Adrenal gland (tissue), 12 donors: ENCODE data around the gene PCNX2. TPM values are rescaled to one million over a fixed set of nuclear protein-coding genes. Genes with fewer than 3 reads are reported as not detected.

ENCODE experiments used
- DNase-seq, 7 donors: peaks; one replicate each; pipeline ENCODE4 v3.0.0-alpha.2; 2019 to 2020
- H3K27ac ChIP-seq, 5 donors: fragments of 200-600 bp; sonication (generic) in 4 of 5; 1 replicate in 3 of 5; 2 replicates in 2 of 5; pipeline versions ENCODE4 v1.5.1 to v1.8.0; 2016 to 2020; ENCODE audit warnings: mild to moderate bottlenecking in 1 of 5
- H3K27me3 ChIP-seq: fragments of 200-600 bp; 2 replicates; pipeline ENCODE4 v1.8.0; 2021
- H3K36me3 ChIP-seq, 2 donors: fragments of 200-600 bp; replicated peaks in 1 of 2; 1 replicate in 1 of 2; 2 replicates in 1 of 2; pipeline versions ENCODE4 v1.5.1 to v1.8.0; 2018 to 2022
- H3K4me1 ChIP-seq, 2 donors: fragments of 200-600 bp; replicated peaks in 1 of 2; 1 replicate in 1 of 2; 2 replicates in 1 of 2; pipeline versions ENCODE4 v1.5.1 to v1.8.0; 2018 to 2021
- H3K4me3 ChIP-seq, 4 donors: fragments of 200-600 bp; sonication (generic) in 3 of 4; one replicate each; pipeline ENCODE4 v1.5.1; 2016 to 2018
- H3K9me3 ChIP-seq, 3 donors: fragments of 200-600 bp; sonication (generic) in 1 of 3; replicated peaks in 1 of 3; 1 replicate in 2 of 3; 2 replicates in 1 of 3; pipeline versions ENCODE4 v1.5.1 to v1.8.0; 2016 to 2021
- POLR2A ChIP-seq, 2 donors: fragments of 450-650 bp; IDR thresholded peaks; one replicate each; pipeline ENCODE4 v1.6.1; 2017; ENCODE audit warnings: antibody characterized with exemption in 2 of 2, mild to moderate bottlenecking in 2 of 2, moderate library complexity in 1 of 2
- WGBS, 4 donors: extraction: QIAGEN DNeasy Blood & Tissue Kit in 2 of 4; methylation state at CpG; one replicate each; pipeline versions ENCODE4 v1.1.5 to v1.1.7; 2013 to 2017; 5-methylcytosine and 5-hydroxymethylcytosine counted together
- intact Hi-C, 2 donors: fragments of 100-400 bp; cut with DNase I; formaldehyde crosslinking; loops; one replicate each; pipeline versions ENCODE4 v1.14.1 to v1.15.0; 2022 to 2023
- polyA plus RNA-seq, 3 donors: library from polyadenylated mRNA; stranded (reverse); fragments of 200-250 nt in 2 of 3; fragments of 350-450 nt in 1 of 3; fragmentation: Illumina TruSeq in 1 of 3; extraction: RNeasy Lipid Tissue Mini Kit (QIAGEN cat#74804) in 1 of 3; gene quantifications; one replicate each; pipeline ENCODE4 v1.2.3, GENCODE V29; 2013 to 2014
- total RNA-seq, 9 donors: library from RNA; depleted of rRNA in 4 of 9; stranded (reverse); fragments of >200 nt in 4 of 9; fragments of 120-200 nt in 1 of 9; fragmentation: NEBNext Ultra II Directional in 1 of 9; extraction: Animal tissue kit (Norgen Biotek cat#: 25700) in 1 of 9; gene quantifications; one replicate each; pipeline versions ENCODE4 v1.1.0 to v1.2.4, GENCODE V29; 2013 to 2023
- TF ChIP-seq, protein P1 (sequence below), 6 experiments: fragments of 450-650 bp in 4 of 6; fragments of 200-600 bp in 2 of 6; sonication (generic) in 1 of 6; IDR thresholded peaks; 1 replicate in 5 of 6; 2 replicates in 1 of 6; pipeline versions ENCODE4 v1.5.1 to v1.8.0; 2016 to 2021; ENCODE audit warnings: antibody characterized with exemption in 6 of 6, mild to moderate bottlenecking in 2 of 6, moderate library complexity in 1 of 6
- donor health status: healthy with polysubstance abuse.
- donor health status: Bipolar disorder and iron deficiency.
- donor health status: DM: yes; HTN: yes; CAD: no.
- donor health status: DM: no; HTN: no; CAD: no.
- donor health status: DM: no; HTN: no; CAD: no.
- donor health status: DM: yes; HTN: yes; CAD: no.

The PCNX2 gene
- total and polyA plus RNA-seq, 12 donors: 2.2 to 14.5 (median 5.5) TPM

DNA sequence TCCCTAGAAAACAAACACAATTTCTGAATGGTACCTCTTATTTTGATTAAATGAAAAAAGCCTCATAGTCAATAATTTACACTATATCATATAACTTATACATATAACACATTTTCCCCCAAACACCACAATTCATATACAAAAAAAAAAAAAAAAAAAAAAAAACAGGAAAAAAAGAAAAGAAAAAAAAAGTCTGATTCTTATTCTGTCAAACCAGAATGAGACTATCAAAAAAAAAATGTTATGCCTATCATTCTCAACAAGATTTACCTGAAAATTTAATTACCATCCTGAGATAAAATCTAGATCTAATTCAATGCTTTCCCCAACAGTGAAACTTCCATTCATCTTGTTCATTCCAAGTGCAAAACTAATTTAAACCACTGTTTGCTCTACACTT is 86.8 kb downstream of the PCNX2 start:
- no peak overlapping the region for H3K27ac ChIP-seq
- no peaks in the 10 kb centered on the region for H3K9me3 ChIP-seq
- TF ChIP-seq POLR2A (IDR thresholded peaks at IDR 0.05): no peak
- TF ChIP-seq, protein P1, sequence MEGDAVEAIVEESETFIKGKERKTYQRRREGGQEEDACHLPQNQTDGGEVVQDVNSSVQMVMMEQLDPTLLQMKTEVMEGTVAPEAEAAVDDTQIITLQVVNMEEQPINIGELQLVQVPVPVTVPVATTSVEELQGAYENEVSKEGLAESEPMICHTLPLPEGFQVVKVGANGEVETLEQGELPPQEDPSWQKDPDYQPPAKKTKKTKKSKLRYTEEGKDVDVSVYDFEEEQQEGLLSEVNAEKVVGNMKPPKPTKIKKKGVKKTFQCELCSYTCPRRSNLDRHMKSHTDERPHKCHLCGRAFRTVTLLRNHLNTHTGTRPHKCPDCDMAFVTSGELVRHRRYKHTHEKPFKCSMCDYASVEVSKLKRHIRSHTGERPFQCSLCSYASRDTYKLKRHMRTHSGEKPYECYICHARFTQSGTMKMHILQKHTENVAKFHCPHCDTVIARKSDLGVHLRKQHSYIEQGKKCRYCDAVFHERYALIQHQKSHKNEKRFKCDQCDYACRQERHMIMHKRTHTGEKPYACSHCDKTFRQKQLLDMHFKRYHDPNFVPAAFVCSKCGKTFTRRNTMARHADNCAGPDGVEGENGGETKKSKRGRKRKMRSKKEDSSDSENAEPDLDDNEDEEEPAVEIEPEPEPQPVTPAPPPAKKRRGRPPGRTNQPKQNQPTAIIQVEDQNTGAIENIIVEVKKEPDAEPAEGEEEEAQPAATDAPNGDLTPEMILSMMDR (IDR thresholded peaks at IDR 0.05): no peak
- H3K27me3 ChIP-seq: no peaks in the 10 kb centered on the region
- no peaks in the 10 kb centered on the region for H3K4me1 ChIP-seq
- no peak overlapping the region for H3K4me3 ChIP-seq
- intact Hi-C loops: no loop called here
- H3K36me3 ChIP-seq: no peaks in the 10 kb centered on the region
- no peak for DNase-seq

DNA sequence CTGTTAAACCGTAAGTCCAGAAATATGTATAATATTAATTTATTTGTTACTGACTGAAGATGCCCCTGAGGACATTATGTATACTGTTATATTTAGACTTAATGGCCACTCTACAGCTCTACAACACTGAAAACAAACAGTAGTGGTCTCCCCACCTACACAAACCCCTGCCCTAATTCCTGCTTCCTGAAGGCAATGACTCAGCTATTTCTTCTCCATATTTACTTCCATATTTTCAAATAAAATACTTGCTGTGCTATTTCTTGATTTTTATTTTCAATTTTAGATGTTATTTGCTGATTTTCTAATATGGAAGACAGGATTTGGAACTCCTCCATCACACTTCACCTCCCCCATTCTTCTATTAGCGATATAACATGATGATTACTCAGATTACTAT is 97.6 kb downstream of the PCNX2 start:
- WGBS, 4 donors: 96 to 100% (median 98%) methylated on average over 2 of the region's 2 CpGs
- Histone ChIP-seq H3K9me3 (peaks cover 0 to 10% (median 4%) of the 10 kb centered on the region in 3 donors), H3K4me3 (no peak overlapping the region), H3K27ac (no peak overlapping the region), H3K4me1 (no peaks in the 10 kb centered on the region), H3K27me3 (no peaks in the 10 kb centered on the region), H3K36me3 (no peaks in the 10 kb centered on the region)
- no peak for TF ChIP-seq POLR2A (IDR thresholded peaks at IDR 0.05)
- TF ChIP-seq, protein P1 (IDR thresholded peaks at IDR 0.05): no peak
- intact Hi-C loops: no loop called here
- no peak for DNase-seq

DNA sequence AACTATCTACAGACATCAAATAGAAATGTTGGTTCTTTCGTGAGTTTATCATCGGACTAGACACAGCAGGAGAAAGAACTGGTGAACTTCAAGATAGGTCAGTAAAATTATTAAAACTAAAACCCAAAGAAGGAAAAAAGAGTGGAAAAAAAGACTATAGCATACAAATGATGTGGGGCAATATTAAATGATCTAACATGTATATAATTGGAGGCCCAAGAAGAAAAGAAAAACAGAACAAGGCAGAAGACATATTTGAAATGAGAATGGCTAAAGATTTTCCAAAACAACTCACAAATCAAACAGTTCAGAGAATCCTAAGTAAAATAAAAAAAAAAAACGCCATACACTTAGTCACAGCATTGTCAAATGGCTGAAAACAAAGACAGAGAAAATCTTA is 101.8 kb downstream of the PCNX2 start:
- Histone ChIP-seq H3K9me3 (peaks cover 0 to 10% (median 4%) of the 10 kb centered on the region in 3 donors), H3K27me3 (no peaks in the 10 kb centered on the region), H3K4me1 (no peaks in the 10 kb centered on the region), H3K4me3 (no peak overlapping the region), H3K27ac (no peak overlapping the region), H3K36me3 (no peaks in the 10 kb centered on the region)
- TF ChIP-seq, protein P1 (IDR thresholded peaks at IDR 0.05): no peak
- no peak for TF ChIP-seq POLR2A (IDR thresholded peaks at IDR 0.05)
- DNase-seq: no peak
- WGBS, 4 donors: 86 to 90% (median 89%) methylated on average over 3 of the region's 3 CpGs
- intact Hi-C loops: no loop called here

DNA sequence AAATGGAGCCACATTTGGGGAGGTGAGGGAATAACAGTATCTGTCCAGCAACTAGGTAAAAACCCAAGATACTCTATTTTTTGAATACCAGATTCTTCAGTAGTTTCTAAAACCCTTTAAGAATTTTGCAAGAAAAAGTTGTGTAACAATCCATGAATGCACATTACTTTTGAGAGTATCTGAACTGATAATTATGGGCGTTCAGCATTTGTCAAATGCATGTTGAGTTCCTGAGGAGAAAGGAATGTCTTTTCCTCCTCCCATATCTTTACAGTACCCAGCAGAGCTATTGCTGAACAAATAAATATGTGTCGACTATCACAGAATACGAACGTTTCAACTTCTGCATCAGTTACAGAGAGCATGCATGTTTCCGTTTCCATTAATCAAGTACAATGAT is 104.5 kb downstream of the PCNX2 start:
- DNase-seq: no peak
- H3K27me3 ChIP-seq: no peaks in the 10 kb centered on the region
- no peaks in the 10 kb centered on the region for H3K36me3 ChIP-seq
- H3K27ac ChIP-seq: no peak overlapping the region
- H3K4me3 ChIP-seq: no peak overlapping the region
- peaks cover 0 to 10% (median 0%) of the 10 kb centered on the region in 3 donors for H3K9me3 ChIP-seq
- intact Hi-C loops: no loop called here
- H3K4me1 ChIP-seq: no peaks in the 10 kb centered on the region
- WGBS, 4 donors: 66 to 79% (median 73%) methylated on average over 5 of the region's 5 CpGs
- TF ChIP-seq, protein P1 (IDR thresholded peaks at IDR 0.05): no peak
- TF ChIP-seq POLR2A (IDR thresholded peaks at IDR 0.05): no peak
